HG03571 (cell line): ENCODE results near the gene TRIM14.
"Not testable (repeated sequence)": the region's sequence is repeated elsewhere in the genome, so short reads cannot be mapped to it uniquely, and the experiment has no call there.

Experiments
- ATAC-seq: cut with Tn5 transposase; IDR thresholded peaks from one replicate; pipeline ENCODE4 v1.9.1; 2021; ENCODE audit not compliant: unreplicated experiment

TRIM14 gene

DNA sequence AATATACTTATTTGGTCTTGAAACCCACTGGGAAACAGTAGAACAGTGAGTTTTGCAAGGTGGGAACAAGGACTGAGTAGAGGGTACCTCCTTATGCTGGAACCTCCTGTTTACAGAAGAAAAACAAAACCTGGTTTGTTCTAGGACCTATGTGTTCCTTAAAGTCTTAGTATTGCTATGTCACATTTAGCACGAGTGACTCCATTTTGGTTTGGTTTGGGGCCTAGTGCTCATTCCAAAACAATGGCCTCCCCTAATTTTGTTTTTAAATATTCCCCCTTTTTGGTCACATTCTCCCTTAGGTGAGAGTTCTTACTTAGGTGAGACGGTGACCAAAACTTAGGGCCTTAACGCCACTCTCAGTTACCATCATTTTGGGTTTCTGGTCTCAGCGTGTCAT lies 68.7 kb downstream of the TRIM14 start:
- no peak for ATAC-seq

DNA sequence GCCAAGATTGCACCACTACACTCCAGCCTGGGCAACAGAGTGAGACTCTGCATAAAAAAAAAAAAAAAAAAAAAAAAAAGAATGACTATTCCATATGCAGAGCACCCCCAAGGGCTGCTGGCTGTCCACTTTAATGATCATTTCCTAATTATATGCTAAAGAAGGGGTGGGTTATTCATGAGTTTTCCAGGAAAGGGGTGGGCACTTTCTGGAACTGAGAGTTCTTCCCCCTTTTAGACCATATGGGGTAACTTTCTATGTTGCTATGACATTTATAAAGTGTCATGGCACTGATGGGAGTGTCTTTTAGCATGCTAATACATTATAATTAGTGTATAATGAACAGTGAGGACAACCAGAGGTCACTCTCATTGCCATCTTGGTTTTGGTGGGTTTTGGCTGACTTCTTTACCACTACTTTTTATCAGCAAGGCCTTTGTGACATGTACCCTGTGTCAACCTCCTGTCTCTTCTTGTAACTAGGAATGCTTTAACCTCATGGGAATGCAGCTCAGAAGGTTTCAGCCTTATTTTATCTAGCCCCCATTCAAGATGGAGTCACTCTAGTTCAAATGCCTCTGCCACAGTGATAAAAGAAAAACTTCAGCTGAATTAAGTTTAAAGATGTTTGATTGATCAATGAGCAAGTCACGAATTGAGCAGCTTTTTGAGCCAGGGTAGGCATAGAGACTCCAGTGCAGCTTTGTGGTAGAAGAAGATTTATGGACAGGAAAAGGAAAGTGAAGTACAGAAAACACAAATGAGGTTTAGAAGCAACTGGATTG lies 69.5 kb downstream of the TRIM14 start:
- no peak for ATAC-seq

DNA sequence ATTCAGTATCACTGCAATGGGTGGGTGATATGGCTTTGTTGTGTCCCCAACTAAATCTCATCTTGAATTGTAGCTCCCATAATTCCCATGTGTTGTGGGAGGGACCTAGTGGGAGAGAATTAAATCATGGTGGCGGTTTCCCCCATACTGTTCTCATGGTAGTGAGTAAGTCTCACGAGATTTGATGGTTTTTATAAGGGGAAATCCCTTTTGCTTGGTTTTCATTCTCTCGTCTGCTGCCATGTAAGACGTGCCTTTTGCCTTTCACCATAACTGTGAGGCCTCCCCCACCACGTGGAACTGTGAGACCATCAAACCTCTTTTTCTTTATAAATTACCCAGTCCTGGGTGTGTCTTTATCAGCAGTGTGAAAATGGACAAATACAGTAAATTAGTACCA lies 72.0 kb downstream of the TRIM14 start:
- no peak for ATAC-seq

DNA sequence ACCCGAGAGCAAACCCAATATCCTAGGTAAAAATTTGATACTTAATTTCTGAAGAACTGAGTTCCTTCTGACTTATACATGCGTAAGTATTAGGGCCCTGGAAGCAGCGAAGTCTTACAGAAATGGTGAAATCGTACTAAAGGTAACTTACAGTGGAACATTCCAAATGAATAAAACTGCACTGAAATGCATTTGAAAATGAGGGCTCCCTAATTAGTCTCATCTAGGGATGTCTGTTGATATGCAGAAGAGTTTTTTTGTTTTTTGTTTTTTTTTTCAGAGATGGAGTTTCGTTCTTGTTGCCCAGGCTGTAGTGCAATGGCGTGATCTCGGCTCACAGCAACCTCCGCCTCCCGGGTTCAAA lies 72.9 kb downstream of the TRIM14 start:
- ATAC-seq, result no peak

DNA sequence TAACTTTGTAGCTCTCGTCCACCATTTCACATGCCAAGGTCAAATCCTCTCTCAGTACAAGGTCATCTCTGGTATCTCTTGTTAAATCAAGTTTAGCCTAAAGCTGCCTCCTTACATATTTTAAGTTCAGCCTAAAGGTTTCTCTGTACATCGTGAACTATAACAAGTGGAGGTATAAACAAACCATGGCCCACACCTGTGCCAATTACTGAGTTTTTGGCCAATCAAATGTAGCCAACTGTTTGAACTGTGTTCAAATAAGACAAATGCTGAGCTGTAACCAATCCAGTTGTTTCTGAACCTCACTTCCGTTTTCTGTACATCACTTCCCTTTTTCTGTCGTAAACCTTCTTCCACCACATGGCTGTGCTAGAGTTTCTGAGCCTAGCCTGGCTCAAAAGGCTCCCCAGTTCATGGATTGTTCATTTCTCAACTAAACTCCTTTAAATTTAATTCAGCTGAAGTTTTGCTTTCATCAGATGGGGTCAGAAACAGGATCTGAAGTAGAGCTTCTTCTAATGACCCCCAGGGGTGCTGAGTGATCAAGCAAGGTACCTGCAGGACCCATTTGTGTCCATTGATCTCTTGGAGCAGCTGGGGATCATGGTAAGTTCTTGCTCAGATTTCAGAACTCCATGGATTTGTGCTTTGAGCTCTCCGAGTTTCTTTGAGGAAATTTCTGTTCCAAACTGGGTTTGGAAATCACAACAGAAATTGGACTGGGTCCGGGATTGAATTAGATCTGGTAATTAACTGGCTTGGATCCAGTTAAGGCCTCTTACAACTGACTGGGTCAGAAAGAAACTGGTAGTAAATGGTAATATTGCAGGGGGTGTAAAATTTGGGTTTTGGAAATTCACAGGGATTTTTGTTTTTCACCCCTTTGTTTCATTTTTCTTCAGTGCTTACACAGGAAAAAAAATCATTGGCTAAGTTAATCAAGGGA lies 73.5 kb downstream of the TRIM14 start:
- peak; percentile 90 for ATAC-seq

DNA sequence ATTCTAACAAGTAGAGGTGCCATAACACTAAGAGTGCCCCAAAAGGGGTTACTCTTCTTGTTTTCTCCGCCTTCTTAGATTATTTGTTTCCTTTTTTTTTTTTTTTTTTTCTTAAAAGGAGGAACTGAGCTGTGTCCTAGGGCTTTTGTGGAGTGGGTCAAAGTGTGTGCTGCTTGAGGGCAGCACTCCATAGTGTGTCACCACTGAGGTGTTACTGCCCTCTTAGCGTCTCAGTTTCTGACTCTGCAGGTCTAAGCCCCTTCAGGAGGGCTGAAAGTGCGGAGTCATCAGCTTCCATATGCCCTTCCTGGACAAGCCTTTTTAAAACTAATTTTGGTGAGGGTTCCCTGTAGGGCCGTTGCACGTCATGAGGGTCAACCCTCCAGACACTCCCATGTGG lies 75.1 kb downstream of the TRIM14 start:
- no peak for ATAC-seq

DNA sequence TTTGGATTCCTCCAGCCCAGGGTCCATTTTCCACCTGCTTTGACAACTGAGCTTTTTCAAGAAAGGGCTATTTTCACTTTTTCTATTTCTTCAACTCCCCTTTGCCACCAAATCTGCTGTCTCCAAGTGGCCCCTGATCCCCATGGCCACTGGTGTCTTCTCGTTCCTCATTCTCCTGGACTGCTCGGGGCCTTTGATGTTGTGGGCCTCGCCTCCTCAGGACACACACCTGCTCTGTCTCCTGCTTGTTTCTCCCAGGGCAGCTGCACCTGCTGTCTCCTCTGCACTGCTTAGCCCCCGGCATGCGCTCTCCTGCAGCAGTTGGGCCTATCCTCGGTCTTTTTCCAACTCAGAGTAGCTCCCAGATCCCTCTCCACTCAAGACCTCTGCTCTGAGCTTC lies 78.8 kb downstream of the TRIM14 start:
- ATAC-seq, result no peak

DNA sequence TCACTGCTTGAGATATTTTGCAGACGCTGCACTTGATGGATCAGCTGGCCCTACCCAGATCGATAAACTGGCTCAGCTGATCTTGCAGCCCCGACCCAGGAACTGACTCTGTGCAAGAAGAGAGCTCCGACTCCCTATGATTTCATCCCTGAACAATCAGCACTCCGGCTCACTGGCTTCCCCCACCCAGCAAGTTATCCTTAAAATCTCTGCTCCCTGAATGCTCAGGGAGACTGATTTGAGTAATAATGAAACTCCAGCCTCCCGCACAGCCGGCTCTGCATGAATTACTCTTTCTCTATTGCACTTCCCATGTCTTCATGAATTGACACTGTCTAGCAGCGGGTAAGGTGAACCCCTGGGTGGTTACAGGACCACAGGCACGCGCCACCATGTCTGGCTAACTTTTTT lies 79.4 kb downstream of the TRIM14 start:
- ATAC-seq, result no peak

DNA sequence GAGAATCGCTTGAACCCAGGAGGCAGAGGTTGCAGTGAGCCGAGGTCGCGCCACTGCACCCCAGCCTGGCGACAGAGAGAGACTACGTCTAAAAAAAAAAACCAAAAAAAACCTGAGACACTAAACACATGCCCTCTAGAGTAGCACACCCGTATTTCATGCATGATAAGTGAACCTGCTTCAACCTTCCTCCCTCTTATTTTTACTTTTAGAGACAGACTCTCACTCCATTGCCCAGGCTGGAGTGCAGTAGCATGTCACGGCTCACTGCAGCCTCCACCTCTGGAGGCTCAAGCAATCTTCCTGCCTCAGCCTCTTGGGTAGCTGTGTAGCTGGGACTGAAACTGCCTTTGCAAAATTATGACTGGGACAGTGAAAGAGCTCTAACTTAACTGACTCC lies 80.1 kb downstream of the TRIM14 start:
- ATAC-seq, result peak; percentile 30

DNA sequence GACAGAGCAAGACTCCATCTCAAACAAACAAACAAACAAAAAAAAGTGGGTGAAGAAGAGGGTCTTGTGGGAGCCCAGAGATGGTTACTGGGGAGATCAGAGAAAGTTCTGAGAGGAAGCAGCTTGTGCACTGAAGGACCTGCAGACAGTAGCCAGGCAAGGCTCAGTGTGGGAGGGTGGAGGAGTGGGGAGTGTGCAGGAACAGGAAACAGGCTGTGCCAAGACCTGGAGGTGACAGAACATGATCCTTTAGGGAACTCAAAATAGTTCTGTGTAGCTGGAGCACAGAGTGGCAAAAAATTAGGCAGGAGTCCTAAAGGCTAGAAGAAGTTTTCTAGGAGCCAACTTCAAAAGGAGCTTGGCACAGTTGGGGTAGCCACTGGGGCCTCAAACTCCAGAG lies 81.7 kb downstream of the TRIM14 start:
- ATAC-seq, result no peak

DNA sequence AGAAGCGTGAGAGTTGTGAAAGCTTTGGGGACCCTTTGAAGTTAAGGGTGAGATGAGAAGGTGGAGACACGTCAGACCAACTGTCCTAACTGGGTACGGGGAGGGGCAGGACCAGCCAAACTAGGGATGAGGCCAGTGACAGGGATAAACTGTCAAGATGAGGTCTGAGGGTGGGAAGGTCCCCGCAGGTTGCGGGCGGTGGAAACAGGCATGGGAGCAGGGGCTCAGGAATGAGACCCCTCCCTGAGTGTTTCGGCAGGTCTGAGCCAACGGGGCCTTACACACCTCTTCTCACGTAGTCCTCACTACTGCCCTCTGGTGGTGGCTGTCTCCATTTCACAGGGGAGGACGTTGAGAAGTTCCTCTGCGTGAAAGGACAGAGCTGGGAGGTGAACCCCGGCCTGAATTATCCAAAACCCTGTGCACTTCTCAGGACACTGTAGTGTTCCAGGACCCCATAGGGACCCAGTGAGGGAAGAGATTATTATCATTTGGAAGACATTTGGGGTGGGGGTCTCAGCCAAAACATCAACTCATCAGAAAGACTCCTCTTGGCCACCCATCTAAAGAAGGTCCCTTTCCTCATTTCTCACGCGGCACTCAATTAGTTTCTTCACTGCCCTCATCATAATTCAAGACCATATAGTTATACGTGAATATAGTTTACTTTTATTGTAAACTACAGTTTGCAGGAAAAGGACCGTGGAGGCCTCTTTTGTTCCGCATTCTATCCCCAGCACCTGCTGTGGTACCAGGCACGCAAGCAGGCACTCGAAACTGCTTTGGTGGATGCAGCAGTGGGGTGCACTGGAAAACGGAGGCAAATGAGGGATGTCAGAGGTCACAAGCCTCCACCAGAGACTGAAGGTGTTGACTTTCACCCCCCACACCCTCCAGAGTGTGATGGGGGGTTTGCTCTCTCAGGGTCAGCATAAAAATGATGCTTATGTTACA lies 84.2 kb downstream of the TRIM14 start:
- ATAC-seq, result peak; percentile 34

DNA sequence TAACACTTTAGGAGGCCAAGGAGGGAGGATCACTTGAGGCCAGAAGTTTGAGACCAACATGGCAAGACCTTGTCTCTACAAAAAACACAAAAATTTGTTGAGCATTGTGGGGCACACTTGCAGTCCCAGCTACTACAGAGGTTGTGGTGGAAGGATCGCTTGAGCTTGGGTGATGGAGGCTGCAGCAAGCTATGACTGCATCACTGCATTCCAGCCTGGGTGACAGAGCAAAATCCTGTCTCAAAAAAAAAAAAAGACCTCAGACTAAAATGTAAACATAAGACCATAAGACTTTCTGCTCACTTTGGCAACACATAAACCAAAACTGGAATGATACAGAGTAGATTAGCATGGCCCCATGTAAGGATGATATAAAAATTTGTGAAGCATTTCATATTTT lies 87.1 kb downstream of the TRIM14 start:
- no peak for ATAC-seq

DNA sequence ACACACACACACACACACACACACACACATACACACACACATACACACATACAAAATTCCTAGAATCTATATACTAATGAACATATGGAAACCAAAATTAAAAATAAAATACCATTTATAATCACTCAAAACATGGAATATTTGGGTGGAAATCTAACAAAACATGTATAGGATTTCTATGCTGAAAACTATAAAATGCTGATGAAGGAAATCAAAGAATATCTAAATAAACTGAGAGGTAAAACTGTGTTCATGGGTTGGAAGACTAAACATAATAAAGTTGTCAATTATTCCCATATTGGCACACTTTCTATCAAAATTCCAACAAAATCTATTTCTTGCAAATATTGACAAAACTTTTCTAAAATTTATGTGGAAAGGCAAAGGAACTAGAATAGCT lies 87.9 kb downstream of the TRIM14 start:
- ATAC-seq, result no peak

DNA sequence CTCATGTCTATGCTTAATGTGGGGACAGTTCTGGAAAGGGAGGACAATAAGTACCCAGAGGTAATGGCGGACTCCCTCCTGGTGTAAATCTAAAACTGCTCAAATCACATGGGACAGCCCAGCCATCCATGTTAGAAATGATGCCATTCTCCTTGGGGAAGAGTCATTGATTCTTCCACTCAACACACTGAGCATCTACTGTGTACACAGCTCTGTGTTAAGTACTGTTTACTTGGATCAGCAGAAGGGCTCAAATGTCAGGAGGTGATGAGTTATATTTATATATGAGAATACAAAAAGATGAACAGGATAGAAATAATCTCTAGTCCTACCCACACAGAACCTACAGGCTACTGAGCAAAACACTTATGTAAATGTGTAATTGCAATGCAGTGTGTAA lies 94.3 kb downstream of the TRIM14 start:
- no peak for ATAC-seq

DNA sequence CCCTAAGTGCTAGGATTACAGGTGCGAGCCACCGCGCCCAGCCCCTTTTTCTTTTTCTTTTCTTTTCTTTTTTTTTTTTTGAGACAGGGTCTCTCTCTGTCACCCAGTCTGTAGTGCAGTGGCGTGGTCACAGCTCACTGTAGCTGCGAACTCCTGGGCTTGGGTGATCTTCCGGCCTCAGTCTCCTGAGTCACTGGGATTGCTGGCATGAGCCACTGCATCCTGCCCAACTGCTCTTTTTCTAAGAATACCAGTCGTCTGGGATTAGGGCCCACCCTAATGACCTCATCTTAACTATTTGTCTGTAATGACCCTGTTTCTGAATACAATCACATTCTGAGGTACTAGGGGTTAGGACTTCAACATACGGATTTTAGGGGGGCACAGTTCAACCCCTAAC lies 96.6 kb downstream of the TRIM14 start:
- no peak for ATAC-seq

DNA sequence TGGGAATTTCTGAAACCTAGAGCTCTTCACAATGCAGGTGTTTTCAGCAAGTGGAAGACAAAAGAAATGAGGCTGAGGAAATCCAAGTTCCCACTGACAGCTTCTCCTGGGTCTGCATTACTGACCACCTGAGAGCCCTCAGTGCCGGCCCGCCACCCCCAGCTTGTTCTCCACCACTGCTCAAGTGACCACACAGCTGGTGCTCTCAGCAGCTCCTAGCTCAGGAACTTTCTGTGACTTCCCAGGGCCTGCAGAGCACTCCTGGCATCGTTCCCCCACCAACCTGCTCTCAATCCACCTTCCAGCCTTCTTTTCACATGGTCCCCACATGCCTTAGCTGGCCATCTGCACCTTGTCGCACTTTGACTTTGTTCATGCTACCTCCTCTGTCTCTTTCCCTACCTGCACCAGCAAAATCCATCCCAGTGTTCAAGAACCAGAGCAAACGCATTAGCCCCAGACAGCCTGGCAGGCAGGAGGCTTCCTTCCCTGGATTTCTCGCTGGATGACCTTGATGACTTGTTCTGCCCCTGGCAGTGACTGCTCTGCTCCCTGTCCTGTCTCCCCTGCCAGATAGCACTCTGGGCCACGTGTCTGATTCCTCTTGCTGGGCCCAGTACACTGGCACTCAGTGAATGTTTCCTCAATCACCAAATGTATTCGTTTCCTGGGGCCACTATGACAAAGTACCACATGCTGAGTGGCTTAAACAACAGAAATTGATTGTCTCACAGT lies 97.5 kb downstream of the TRIM14 start:
- no peak for ATAC-seq

DNA sequence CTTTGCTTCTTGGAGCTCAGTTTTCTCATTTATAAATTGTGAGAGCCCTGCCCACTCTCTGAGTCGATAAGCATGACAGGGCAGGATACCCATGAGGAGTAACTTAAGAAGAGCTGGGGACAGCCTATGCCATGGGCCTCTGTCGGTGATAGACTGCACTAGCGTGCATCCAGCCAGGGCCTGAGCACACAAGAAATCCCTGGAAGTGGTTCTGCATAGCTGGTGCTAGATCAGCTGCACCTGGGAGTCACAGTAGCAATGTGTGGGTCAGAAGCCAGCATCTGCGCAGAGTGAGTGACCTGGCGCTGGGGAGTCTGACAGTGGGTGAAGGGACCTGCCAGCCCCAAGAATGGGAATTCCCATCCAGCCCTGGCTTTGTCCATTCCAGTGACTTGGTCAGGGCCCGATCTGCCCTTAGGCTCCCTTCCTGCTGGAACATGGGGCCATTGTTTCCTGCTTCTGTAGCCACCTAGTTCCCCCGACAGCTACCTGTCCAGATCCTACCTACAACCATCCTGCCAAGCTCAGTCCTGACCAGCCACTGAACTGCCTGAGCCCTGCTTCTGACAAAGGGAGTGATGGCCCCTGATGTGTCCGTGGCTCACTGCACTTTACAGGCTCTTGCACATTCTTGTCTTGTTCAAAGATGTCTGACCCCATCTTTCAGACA lies 98.4 kb downstream of the TRIM14 start:
- no peak for ATAC-seq

DNA sequence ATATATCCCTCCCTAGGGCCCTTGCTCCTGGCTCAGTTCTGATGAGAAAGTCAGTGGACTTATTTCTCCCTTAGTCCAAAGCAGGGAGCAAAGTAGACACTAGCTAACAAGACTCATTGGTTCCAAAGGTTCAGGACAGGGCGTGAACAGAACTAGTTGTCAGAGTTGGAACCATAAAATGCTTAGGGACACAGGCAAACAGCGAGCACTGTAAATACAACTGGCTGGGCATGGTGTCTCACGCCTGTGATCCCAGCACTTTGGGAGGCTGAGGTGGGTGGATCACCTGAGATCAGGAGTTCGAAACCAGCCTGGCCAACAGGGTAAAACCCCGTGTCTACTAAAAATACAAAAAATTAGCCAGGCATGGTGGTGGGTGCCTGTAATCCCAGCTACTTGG lies 99.2 kb downstream of the TRIM14 start:
- ATAC-seq, result not testable (repeated sequence)
